Measurements from ENCODE around the gene FYN.
"Not testable (repeated sequence)": the region's sequence is repeated elsewhere in the genome, so short reads cannot be mapped to it uniquely, and the experiment has no call there.

DNA sequence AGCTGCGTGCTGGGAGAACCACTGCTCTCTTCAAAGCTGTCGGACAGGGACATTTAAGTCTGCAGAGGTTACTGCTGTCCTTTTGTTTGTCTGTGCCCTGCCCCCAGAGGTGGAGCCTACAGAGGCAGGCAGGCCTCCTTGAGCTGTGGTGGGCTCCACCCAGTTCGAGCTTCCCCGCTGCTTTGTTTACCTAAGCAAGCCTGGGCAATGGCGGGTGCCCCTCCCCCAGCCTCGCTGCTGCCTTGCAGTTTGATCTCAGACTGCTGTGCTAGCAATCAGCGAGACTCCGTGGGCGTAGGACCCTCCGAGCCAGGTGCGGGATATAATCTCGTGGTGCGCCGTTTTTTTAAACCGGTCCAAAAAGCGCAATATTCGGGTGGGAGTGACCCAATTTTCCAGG lies 35.1 kb upstream of the FYN start:
- TF ChIP-seq, protein P1, sequence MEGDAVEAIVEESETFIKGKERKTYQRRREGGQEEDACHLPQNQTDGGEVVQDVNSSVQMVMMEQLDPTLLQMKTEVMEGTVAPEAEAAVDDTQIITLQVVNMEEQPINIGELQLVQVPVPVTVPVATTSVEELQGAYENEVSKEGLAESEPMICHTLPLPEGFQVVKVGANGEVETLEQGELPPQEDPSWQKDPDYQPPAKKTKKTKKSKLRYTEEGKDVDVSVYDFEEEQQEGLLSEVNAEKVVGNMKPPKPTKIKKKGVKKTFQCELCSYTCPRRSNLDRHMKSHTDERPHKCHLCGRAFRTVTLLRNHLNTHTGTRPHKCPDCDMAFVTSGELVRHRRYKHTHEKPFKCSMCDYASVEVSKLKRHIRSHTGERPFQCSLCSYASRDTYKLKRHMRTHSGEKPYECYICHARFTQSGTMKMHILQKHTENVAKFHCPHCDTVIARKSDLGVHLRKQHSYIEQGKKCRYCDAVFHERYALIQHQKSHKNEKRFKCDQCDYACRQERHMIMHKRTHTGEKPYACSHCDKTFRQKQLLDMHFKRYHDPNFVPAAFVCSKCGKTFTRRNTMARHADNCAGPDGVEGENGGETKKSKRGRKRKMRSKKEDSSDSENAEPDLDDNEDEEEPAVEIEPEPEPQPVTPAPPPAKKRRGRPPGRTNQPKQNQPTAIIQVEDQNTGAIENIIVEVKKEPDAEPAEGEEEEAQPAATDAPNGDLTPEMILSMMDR (IDR thresholded peaks at IDR 0.05): not testable (repeated sequence)
- not testable (repeated sequence) for TF ChIP-seq POLR2A (IDR thresholded peaks at IDR 0.05)
